OCI-LY1 (cell line): Measurements from ENCODE around the gene GCNT3.

Source experiments
- EZH2 ChIP-seq: fragments of 200-600 bp; sonication (generic), shearing (Covaris generic); IDR thresholded peaks from 2 replicates; pipeline ENCODE4 v1.8.0; 2017; ENCODE audit warnings: borderline replicate concordance, mixed run types, mild to moderate bottlenecking, antibody characterized with exemption, low read length, moderate library complexity, mixed read lengths
- TF ChIP-seq, protein P1 (sequence below): fragments of 200-600 bp; sonication (generic), shearing (Covaris generic); IDR thresholded peaks from 2 replicates; pipeline ENCODE4 v1.5.1; 2017; ENCODE audit warnings: mild to moderate bottlenecking, antibody characterized with exemption, low read length, moderate library complexity, mixed read lengths

DNA sequence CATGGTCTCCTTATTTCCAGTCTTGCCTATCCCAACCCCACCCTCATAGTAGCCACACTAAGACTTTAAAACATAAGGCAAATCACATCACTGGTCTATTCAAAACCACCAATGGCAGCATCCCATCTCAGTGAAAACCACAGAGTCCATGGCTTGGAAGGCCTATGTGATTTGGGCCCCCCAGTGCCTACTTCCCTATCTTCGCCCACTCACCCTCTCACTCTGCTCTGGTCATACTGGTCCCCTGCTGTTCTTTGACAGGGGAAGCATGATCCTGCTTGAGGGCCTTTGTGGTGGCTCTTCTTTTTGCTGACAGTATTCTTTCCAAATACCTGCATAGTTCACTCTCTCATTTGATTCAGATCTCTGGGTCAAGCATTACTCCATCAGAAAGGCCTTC, 42.5 kb downstream of the GCNT3 start:
- TF ChIP-seq, protein P1, sequence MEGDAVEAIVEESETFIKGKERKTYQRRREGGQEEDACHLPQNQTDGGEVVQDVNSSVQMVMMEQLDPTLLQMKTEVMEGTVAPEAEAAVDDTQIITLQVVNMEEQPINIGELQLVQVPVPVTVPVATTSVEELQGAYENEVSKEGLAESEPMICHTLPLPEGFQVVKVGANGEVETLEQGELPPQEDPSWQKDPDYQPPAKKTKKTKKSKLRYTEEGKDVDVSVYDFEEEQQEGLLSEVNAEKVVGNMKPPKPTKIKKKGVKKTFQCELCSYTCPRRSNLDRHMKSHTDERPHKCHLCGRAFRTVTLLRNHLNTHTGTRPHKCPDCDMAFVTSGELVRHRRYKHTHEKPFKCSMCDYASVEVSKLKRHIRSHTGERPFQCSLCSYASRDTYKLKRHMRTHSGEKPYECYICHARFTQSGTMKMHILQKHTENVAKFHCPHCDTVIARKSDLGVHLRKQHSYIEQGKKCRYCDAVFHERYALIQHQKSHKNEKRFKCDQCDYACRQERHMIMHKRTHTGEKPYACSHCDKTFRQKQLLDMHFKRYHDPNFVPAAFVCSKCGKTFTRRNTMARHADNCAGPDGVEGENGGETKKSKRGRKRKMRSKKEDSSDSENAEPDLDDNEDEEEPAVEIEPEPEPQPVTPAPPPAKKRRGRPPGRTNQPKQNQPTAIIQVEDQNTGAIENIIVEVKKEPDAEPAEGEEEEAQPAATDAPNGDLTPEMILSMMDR: no peak
- TF ChIP-seq EZH2: no peak
